Muscle of leg (tissue), 11 donors: ENCODE measurements around the gene HOXD12. TPM values are rescaled to one million over a fixed set of nuclear protein-coding genes. Genes with fewer than 3 reads are reported as not detected.

Source experiments
- DNase-seq: peaks from one replicate; pipeline ENCODE4 v3.0.0; 2013
- H3K27ac ChIP-seq: one replicate; pipeline ENCODE4 v1.5.1; 2013; ENCODE audit warnings: mild to moderate bottlenecking, low read length, control low read depth
- H3K27me3 ChIP-seq: one replicate; pipeline ENCODE4 v1.6.1; 2013; ENCODE audit warnings: low read length; ENCODE audit not compliant: control insufficient read depth, insufficient read depth
- H3K36me3 ChIP-seq: one replicate; pipeline ENCODE4 v1.6.1; 2013; ENCODE audit warnings: low read length; ENCODE audit not compliant: control insufficient read depth, insufficient read depth
- H3K4me1 ChIP-seq: one replicate; pipeline ENCODE4 v1.6.1; 2013; ENCODE audit warnings: low read length; ENCODE audit not compliant: control insufficient read depth, insufficient read depth
- H3K4me3 ChIP-seq: one replicate; pipeline ENCODE4 v1.5.1; 2013; ENCODE audit warnings: low read length, control low read depth
- H3K9me3 ChIP-seq: replicated peaks from 2 replicates; pipeline ENCODE4 v1.6.1; 2013; ENCODE audit warnings: low read depth, low read length; ENCODE audit not compliant: control insufficient read depth
- WGBS: methylation state at CpG from one replicate; pipeline ENCODE4 v1.1.5; 2013; ENCODE audit warnings: missing lambda C conversion rate; ENCODE audit not compliant: insufficient coverage; 5-methylcytosine and 5-hydroxymethylcytosine counted together
- polyA plus RNA-seq, 8 donors: library from polyadenylated mRNA; unstranded; fragments of 120-200 nt; gene quantifications; one replicate each; pipeline versions ENCODE4 v1.2.1 to v1.2.3, GENCODE V29; 2013; ENCODE audit warnings: inconsistent platforms in 1 of 8, low replicate concordance in 1 of 8; ENCODE audit not compliant: insufficient read length in 8 of 8, insufficient read depth in 1 of 8
- total RNA-seq: library from RNA; stranded (reverse); fragments of 120-200 nt; gene quantifications from one replicate; pipeline ENCODE4 v1.2.4, GENCODE V29; 2013

Gene HOXD12
- total and polyA plus RNA-seq, 9 donors, result 0.15 TPM; not detected in 8

DNA sequence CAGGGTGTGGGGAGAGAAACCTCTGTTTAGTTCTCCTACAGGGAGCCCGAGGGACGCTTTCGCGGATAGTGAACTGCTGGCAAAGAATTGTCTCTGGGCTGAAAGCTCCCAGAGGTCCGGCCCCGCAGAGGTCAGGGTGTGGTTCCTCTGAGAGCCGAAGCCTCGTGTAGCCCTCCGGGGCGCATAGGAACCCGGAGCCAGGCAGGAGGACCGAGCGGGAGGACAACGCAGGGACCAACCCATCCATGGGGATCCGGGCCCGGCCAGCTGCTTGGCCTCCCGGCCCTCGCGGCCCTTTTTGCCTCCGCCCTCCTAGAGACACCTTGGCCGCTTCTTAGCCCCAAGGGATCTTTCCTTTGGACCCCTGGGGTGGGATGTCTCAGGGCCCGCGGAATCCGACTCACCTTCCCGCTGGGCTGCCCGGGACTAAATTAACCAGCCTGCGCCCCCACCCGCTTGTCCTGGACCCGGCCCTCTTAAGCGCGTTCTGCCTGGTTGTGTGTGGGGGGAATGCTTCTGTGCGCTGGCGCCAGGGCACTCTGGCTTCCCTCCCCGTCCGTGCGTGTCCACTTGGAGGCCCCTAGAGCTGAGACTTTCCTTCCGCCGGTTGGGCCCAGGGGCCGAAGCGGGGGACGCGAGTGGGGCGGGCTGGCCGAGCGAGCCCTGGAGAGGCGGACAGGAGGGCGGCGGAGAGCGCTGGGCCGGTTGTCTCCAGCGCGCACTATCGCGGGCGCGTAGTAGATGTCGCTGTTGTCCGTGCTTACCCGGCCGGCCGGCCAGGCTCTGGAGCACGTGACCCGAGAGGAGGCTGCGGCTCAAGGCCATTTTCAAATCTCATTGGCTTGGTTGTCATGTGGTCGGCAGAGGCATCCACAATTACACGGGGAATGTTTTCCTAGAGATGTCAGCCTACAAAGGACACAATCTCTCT is 16.6 kb downstream of the HOXD12 start, which contains the start of gene HOXD10:
Gene HOXD10 (plus strand): TSS at position 896 of the 931 bp plus-strand sequence. CDS start 56 bp downstream, outside the sequence.
- no peaks in the 10 kb centered on the region for H3K9me3 ChIP-seq
- H3K27me3 ChIP-seq, result peaks cover 93% of the 10 kb centered on the region
- peak; percentile 90 for DNase-seq
- H3K36me3 ChIP-seq, result no peaks in the 10 kb centered on the region
- H3K4me3 ChIP-seq, result peak within 1 kb of the TSS; percentile 21
- peaks cover 29% of the 10 kb centered on the region for H3K4me1 ChIP-seq
- 4% methylated on average over 59 of the region's 66 CpGs for WGBS
- peak within 1 kb of the TSS; percentile 10 for H3K27ac ChIP-seq

DNA sequence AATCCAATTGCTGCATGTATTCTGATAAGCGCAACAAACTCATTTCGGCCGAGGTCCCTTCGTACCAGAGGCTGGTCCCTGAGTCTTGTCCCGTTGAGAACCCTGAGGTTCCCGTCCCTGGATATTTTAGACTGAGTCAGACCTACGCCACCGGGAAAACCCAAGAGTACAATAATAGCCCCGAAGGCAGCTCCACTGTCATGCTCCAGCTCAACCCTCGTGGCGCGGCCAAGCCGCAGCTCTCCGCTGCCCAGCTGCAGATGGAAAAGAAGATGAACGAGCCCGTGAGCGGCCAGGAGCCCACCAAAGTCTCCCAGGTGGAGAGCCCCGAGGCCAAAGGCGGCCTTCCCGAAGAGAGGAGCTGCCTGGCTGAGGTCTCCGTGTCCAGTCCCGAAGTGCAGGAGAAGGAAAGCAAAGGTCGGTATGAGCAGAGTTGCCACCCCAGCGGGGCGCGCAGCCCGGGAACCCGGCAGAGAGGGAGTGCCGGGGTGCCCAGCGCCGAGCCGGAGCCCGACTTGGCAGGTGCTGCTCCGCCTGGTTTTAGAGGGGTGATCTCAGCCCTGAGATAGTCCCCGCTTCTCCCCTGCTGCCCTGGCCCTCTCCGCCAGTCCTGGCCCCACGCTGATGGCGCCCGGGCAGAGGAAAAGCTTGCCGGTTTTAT is 17.7 kb downstream of the HOXD12 start:
- DNase-seq, result no peak
- Histone ChIP-seq H3K27me3 (peaks cover 94% of the 10 kb centered on the region), H3K36me3 (no peaks in the 10 kb centered on the region), H3K27ac (no peak overlapping the region), H3K4me3 (no peak overlapping the region), H3K9me3 (no peaks in the 10 kb centered on the region), H3K4me1 (peaks cover 30% of the 10 kb centered on the region)
- whole genome bisulfite sequencing, result 18% methylated on average over 40 of the region's 40 CpGs

DNA sequence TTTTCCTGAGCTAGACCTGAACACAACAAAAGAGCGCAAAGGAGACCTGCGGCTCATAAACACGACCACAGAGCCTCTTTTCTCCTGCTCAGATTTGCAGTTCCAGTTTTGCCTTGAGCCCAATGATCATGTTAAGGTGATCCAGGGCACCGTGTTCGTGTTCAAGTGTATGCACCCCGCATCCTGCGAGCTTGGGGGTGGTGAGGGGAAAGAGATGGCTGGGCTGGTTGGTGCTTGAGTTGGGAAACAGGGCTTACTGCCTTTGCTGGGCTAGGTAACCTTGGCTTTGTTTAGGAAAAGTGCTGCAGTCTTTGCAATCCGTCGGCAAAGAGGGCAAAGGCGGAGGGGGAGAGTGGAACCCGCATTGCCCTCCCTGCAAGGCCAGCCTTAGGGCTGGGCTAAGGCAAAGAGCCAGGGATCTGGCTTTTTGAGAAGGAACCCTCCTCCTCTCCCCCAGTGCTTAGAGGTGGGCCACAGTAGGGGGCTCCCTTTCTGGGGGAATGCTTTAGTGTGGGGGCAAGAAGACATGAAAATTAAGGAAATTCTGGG is 18.3 kb downstream of the HOXD12 start:
- no peaks in the 10 kb centered on the region for H3K36me3 ChIP-seq
- H3K27me3 ChIP-seq, result peaks cover 94% of the 10 kb centered on the region
- H3K4me3 ChIP-seq, result no peak overlapping the region
- no peak for DNase-seq
- no peak overlapping the region for H3K27ac ChIP-seq
- H3K4me1 ChIP-seq, result peaks cover 27% of the 10 kb centered on the region
- WGBS, result 24% methylated on average over 7 of the region's 11 CpGs
- no peaks in the 10 kb centered on the region for H3K9me3 ChIP-seq

DNA sequence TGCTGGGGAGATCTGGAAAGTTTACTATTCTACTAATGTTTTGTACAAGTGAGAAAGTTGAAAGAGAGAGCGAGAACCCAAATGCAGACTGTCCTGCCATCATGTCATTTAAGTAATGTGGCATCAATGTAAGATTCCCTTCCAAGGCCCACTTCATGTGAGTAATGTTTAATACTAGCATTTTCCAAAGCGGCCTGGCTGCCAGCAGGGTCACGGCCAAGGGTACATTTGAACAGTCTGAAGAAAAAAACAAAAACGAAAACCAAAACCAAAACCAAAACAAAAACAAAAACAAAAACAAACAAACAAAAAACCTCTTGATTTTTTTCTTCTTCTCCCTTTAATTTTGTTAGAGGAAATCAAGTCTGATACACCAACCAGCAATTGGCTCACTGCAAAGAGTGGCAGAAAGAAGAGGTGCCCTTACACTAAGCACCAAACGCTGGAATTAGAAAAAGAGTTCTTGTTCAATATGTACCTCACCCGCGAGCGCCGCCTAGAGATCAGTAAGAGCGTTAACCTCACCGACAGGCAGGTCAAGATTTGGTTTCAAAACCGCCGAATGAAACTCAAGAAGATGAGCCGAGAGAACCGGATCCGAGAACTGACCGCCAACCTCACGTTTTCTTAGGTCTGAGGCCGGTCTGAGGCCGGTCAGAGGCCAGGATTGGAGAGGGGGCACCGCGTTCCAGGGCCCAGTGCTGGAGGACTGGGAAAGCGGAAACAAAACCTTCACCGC is 19.2 kb downstream of the HOXD12 start:
- Histone ChIP-seq H3K36me3 (no peaks in the 10 kb centered on the region), H3K4me1 (peaks cover 27% of the 10 kb centered on the region), H3K27ac (no peak overlapping the region), H3K9me3 (no peaks in the 10 kb centered on the region), H3K27me3 (peaks cover 94% of the 10 kb centered on the region), H3K4me3 (no peak overlapping the region)
- no peak for DNase-seq
- WGBS, result 13% methylated on average over 16 of the region's 24 CpGs

DNA sequence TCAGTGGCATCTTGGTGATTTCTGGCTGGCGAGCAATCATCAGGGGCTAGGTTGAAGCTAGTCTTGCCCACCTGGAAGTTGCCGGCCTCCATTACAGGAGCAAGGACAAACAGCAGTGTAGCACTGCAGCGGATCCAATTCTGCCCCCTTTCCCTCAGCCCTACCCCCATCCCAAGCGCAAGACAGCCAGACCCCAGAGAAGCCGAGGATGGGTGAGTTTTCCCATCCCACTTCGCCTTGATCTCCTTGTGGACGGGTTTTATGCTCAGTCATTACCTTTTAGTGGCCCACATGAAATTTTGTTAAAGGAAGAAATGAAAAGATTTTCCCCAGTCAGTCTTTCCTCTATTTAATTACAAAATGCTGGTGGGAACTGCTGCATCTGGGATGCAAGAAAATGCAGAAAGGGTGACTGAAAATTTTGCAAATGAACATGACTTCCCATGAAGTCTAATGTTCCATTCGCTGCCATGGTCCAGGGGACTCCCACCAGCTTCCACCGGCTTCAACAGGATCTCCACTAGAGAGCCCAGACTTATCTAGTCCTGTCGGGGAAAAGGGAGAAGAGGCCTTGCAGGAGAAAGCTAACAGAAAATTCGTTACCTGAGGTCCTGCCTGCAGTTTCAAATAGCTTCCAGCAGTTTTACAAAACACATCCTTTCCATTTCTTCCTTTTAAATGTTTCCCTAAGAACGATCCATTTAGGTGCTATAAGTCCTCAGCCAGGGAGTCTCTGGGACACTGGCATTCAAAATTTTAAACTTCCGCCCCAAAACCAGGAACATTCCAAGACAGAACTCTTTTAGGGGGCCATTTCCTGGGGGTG is 21.0 kb downstream of the HOXD12 start:
- Histone ChIP-seq H3K4me1 (peaks cover 27% of the 10 kb centered on the region), H3K27ac (no peak overlapping the region), H3K4me3 (no peak overlapping the region)

DNA sequence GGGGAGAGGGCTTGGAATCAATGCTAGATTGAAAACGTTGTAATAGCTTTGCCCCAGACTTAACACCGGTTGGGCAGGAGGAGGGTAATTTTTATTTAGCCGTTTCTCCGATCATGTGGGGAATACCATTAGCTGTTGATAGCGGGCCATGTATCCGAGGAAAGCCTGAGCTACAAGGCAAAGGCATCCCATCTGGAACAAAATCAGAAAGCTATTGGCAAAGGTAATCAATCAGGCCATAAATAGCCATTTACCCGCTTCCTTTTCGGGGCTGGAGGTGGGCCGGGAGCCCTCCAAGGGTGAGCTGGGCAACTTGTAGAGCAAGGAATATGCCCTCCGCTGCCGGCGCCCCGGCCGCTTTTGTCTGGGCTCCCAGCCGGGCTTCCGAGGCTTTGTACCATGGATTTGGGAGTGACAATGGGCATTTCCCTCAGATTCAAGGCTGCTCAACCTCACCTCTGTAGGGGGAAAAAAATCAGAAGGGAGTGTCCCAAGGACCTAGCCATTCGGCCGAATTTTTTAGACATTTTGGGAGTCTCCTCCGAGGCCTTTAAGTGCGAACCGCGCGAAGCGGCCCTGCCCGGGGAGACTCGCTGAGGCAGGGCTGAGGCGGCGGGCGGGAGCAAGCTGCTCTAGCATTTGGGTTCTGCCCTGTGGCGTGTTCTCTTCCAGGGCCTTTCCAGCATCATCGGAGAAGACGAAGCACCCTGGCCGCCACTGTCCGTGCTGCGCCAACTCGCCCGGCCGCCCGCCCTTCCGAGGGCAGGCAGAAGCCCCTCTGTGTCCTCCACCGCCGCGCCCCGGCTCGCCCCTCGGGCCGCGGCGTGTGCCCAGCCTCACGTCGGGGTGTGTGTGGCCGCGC is 21.8 kb downstream of the HOXD12 start:
- 15% methylated on average over 22 of the region's 53 CpGs for WGBS
- H3K27ac ChIP-seq, result no peak overlapping the region

More for the DNA sequence above, 21.0 kb downstream of the HOXD12 start:
- 50% methylated on average over 4 of the region's 13 CpGs for WGBS
- Histone ChIP-seq H3K27me3 (peaks cover 97% of the 10 kb centered on the region), H3K9me3 (no peaks in the 10 kb centered on the region), H3K36me3 (no peaks in the 10 kb centered on the region)
- DNase-seq, result no peak

DNA sequence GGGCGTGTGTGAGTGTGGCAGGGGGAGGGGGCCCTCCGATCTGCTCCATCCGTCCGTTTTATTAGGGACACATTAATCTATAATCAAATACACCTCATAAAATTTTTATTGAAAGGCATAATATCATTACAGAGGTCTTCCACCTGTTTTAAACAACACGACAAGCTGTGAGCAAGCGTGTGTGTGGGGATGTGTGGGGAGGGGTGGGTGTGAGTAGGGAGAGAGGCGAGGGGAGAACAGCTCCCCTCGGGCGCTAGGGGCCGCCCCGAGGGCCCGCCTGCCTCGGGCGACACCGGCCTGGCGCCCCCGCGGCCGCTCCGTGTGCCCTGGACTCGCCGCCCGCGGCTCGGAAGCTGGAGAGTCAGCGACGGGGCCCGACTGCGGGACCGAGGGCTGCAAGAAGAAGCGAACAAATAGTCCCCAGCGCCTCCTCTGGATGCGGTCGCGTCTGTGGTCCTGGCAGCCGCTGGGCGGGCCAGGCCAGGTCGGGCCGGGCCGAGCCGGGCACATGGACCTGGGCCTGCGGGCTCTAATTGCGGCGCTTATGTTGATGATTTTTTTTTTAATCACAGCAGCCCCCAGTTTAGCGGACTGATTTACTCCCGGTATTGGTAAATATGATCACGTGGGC is 22.6 kb downstream of the HOXD12 start:
- H3K27ac ChIP-seq, result no peak overlapping the region

More for the DNA sequence above, 21.8 kb downstream of the HOXD12 start:
- DNase-seq, result no peak
- no peaks in the 10 kb centered on the region for H3K36me3 ChIP-seq
- no peak overlapping the region for H3K4me3 ChIP-seq
- H3K4me1 ChIP-seq, result peaks cover 21% of the 10 kb centered on the region
- no peaks in the 10 kb centered on the region for H3K9me3 ChIP-seq
- H3K27me3 ChIP-seq, result peaks cover 96% of the 10 kb centered on the region

DNA sequence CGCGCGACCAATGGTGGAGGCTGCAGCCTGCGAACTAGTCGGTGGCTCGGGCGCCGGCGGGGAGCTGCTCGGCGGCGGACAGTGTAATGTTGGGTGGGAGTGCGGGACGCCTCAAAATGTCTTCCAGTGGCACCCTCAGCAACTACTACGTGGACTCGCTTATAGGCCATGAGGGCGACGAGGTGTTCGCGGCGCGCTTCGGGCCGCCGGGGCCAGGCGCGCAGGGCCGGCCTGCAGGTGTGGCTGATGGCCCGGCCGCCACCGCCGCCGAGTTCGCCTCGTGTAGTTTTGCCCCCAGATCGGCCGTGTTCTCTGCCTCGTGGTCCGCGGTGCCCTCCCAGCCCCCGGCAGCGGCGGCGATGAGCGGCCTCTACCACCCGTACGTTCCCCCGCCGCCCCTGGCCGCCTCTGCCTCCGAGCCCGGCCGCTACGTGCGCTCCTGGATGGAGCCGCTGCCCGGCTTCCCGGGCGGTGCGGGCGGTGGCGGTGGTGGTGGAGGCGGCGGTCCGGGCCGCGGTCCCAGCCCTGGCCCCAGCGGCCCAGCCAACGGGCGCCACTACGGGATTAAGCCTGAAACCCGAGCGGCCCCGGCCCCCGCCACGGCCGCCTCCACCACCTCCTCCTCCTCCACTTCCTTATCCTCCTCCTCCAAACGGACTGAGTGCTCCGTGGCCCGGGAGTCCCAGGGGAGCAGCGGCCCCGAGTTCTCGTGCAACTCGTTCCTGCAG is 23.3 kb downstream of the HOXD12 start, which contains the start of gene HOXD9:
Gene HOXD9 (plus strand): TSS at position 37 of the 728 bp plus-strand sequence. CDS start 50 bp downstream, at position 87.
- Histone ChIP-seq H3K4me1 (peaks cover 10% of the 10 kb centered on the region), H3K9me3 (no peaks in the 10 kb centered on the region), H3K27ac (no peak within 1 kb of the TSS), H3K36me3 (no peaks in the 10 kb centered on the region), H3K4me3 (peak within 1 kb of the TSS; percentile 57), H3K27me3 (peaks cover 89% of the 10 kb centered on the region)
- WGBS, result under 1% methylated on average over 52 of the region's 84 CpGs
- no peak for DNase-seq

More for the DNA sequence above, 22.6 kb downstream of the HOXD12 start:
- Histone ChIP-seq H3K27me3 (peaks cover 95% of the 10 kb centered on the region), H3K4me3 (peak overlapping the region; percentile 57), H3K36me3 (no peaks in the 10 kb centered on the region), H3K9me3 (no peaks in the 10 kb centered on the region), H3K4me1 (peaks cover 17% of the 10 kb centered on the region)
- 1% methylated on average over 40 of the region's 47 CpGs for WGBS
- peak; percentile 92 for DNase-seq
